ENCODE data around the gene CEP128.
"Not testable (repeated sequence)": the region's sequence is repeated elsewhere in the genome, so short reads cannot be mapped to it uniquely, and the experiment has no call there.

The CEP128 gene

DNA sequence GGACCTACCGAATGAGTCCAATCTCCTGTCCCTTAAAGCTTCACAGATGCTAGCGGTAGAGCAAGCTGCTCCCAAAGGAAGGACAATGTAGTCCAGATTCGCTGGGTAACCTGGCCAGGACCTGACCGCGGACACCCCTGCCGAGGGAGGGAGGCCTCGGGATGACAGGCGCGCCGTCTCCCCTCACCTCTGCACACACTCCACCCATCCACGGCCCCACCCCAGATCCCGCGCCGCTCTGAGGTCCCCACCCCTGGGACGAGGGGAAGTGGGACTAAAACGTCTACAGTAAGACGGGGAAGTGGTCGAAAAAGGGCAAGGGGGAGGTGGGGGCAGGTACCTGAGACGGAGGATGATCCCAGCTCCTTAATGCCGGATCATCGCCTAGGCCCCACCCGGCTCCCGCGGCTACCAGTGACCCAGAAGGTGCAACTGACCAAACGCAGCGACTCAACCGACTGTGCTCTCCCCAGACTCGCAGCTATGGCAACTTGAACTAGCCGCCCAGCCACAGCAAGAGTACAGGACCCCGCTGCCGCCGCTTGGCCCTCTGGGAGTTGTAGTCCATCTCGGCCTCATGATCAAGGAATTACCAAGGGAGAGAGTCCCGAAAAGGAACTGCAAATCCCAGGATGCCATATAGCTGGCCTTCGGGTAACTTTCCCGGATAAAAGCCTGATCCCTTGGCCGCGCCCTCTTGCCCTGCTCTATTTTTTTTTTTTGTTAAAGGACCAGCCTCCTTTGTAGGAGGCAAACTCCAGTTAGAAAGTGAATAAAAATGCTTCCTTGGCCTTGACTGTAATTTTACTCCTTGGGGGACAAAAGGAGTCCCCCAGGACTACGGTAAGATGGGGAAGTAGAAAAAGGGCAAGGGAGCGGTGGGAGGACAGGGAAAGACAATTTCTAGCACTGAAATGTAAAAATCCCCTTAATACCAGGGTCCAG, at the start of gene CEP128:
Gene CEP128, minus strand, starts transcription at position 498 of the 945 bp plus-strand sequence.
- DNase-seq, result peak; percentile 93

DNA sequence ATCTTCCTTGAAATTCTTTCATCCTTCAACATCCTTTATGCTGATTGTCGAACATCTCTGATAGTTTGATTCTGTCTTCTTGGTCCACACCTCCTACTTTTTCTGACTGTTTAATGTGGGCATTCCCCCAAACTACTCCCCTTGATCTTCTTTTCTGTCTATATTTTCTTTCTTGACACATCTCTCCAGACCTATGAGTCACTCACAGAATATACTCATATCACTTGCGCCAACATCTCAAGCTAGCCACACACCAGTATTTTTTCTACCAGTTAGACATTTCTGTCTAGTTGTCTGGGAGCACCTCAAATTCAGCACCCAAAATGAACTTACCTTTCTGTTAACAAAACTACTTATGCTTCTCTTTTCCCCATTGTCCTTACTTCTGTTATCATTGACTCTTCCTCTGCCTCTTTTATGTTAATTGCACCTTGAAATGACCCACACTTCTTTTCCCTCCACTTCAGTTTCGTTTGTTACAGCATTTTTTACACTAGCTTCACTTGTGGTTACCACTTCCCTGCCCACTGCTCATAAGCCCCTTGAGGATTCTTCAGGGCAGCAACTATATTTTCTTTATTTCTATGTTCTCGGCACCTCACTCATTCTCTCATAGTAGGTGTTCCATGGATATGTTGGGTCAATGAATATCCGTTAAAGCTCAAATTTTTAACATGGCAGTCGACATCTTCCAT, 47.3 kb upstream of the CEP128 start:
- DNase-seq, result no peak

DNA sequence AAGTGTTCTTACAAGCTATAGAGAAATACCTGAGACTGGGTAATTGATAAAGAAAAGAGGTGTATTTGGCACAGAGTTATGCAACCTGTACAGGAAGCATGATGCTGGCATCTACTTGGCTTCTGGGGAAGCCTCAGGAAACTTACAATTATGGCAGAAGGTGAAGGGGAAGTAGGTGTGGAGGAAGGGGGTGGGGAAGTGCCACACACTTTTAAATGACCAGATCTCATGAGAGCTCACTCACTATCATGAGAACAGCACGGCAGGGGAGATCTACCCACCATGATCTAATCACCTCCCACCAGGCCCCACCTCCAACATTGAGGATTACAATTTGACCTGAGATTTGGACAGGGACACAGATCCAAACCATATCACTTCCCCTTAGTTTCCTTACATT, 46.7 kb upstream of the CEP128 start:
- no peak for DNase-seq

DNA sequence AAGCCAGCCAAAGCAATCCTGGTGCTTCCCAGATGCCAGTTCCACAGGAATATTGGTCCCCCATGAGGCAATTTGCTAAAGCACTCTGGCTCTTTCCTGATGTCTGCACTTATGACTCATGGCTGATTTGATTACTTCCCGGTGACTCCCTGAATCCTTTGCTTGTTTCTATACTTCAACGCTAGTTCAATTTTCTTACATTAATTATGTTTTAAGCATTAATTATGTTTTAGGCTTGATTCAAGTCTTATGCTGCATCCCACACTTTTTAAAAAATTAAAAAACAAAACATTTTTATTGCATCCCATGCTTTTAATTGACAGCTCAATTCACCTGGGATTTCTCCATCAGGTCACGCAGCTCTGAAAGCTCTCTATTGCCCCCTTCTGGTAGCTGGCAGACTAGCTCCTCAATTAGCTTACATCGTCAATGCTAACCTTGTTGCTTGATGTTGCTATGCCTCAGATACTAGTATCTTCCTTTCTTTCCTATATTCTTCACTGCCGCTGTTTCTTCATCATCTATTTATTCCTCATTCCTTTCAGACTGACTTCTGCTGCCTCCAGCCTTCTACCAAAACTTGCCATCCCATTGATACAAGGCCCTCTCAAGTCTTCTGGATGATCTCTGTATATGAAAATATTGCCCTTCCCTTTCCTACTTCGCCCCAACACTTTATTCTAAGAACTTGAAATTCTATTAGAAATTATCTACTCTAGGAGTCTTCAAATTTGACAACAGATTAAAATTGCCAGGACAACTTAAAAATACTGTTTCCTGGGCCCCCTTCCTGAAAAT, 45.9 kb upstream of the CEP128 start:
- DNase-seq, result peak; percentile 47

DNA sequence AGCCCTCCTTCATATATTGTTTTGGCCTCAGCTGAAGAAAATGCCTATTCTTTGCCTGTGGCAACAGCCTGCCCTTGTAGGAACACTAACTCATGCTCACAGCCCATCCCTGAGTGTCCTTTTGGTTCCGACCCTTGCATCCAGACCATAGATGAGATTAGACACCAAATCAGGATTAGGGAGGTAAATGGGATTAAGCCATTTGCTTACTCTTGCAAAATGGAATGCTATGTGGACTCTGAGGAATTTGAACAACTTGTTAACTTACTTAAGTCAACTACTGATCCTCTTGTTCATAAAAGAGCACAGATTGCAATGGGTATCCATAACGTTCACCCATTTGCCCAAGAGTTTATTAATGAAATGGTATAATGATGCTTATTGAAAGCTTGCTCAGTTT, 41.2 kb upstream of the CEP128 start:
- no peak for DNase-seq

DNA sequence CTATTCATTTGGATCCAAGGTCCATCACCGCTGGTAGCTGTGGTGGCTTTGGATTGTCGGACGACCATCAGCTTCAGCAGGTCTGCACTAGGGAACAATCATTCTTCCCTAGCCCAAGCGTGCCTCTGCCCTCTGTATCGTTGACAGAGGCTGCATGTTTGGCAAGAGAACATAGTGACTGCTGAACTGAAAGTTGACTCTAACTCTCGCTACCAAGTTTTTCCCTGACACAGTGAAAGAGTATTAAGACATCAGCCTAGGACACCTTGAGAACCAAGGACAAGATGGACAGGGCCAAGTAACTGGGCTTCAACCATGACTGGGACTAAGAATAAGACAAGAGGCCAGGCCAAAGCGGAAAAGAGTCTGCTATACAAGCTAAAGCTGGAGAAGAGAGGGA, 40.1 kb upstream of the CEP128 start:
- no peak for DNase-seq

DNA sequence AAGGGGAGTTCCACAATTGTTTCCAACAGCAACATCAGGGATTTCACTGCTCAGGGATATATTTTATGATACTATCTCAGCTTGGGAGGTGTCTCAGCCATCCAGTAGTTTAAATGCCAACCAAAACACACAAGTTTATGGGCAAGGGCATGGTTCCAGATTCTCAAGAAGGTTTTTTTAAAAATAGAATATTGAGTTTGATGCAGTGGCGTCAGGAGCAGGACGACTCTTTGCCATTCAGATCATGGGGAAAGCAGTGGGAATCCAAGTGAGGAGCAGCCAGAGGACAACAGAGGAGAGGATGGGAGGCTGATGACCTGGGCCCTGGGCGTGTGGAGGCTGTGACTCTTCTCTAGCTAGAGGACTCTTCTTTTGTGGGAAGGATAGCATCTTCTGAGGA, 39.6 kb upstream of the CEP128 start:
- no peak for DNase-seq

DNA sequence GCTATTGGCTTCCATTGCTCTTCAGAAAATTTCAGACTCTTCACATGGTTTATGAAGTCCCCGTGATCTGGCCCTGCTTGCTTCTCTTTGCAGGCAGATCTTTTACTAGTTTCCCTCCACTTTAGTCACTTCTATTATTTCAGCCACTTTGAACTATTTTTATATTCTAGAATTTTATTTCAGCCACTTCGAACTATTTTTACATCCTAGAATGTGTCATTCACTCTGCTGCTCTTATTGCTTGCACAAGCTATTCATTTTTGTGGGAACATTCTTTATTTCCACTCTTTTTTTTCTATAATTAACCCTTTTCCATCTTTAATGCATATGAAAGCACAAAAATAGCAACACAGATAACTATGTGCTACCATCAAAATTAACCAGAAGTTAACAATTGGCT, 38.4 kb upstream of the CEP128 start:
- DNase-seq, result no peak

DNA sequence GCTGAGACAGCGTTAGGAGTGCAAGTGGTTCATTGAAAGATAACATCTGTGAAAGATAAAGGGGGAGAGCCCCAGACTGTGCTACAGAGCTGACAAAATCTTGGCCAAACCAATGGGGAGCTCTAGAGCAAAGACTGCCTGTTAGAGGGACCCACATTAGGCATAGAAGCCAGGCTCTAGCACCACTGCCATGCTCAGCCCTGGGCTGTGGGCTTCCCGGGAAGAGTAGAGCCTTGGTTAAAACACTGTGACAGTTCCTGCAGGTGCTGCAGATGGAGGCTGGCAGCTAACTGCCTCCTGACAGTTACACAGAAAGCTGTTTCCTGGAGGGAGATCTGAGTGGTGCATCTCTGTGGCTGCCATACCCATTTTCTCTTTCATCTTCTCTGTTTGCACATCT, 36.9 kb upstream of the CEP128 start:
- DNase-seq, result no peak

DNA sequence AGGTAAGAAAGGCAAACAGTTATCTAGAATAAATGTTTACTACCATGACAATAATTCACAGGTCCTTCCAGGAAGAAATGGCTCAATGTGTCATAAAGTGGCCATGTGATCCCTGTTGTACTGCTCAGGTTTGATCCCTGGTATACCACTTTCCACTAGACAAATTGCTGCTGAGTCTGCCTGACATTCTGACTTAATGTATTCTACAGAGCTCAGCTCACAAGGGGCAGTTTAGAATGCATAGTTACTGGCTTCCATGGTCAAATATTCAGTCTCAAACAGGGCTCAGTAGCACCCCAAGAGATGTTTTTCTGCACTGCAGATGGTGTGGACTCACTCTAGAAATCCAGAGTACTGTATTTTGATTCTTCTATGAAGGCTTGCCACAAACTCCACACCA, 35.7 kb upstream of the CEP128 start:
- no peak for DNase-seq

DNA sequence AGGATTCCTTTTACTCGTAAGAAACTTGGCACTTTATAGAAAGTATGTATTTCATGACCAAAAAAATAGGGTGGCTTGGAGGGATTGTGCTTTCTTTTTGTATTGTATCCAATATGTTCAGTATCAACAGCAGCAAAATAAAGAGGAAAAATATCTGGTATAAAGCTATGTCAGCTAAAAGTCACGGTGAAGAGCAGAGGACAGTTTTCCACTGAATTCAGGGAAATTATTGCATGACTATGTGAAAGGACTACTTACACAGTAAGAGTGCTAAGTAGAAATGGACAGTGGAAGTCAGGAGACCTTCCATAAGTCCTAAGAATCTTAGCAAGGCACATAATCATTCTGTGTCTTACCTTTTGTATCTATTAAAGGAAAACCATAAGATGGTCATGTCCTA, 33.1 kb upstream of the CEP128 start:
- DNase-seq, result no peak

DNA sequence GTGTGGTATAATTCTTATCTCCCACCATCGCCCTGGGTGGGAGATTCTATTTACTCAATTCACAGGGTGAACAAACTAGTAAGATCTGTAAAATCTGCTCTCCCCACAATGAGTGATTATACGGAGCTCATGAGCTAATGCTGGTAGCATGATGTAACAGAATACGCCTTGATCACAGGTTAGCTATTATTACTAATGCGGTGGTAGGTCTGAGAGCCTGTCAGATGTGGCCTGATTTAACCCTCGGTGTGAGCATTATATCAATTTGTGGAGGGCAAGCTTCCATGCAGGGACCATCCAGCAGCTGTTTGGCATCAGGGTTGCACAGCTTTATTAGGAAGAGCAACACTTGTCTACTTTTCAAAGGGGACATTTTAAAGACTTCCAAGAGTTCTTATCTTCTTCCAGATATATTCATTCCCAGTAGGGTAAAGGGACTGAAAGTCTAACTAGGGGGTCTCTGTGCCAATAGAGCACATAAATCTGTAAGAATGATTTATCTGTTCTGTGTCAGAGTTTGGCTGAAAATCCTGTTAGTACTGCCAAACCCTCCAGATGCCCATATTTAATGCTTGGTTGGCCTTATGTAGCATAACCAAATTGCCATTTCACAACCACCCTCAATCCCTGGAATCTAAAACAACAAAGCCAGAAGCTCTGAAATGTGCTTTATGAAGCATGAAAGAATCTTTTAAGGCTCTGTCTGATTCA, 32.5 kb upstream of the CEP128 start:
- DNase-seq, result no peak

DNA sequence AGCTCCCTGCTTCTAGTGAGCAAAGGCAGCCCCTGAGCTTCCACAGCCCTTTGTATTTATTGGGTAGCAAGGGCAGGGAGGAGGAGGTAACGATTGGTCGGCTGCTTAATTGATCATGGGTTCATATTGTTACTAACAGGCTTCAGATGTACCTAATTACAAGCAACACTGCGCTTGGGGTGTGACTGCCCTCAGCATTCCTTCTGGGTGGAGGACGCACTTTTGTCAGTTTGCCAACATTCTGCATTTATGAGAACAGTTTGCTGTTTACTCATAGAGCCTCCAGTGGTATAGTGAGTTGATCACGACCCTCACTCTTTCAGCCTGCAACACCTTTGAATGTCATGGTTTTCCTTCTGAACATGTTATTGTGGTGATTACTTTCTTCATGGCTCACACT, 23.5 kb upstream of the CEP128 start:
- DNase-seq, result no peak

DNA sequence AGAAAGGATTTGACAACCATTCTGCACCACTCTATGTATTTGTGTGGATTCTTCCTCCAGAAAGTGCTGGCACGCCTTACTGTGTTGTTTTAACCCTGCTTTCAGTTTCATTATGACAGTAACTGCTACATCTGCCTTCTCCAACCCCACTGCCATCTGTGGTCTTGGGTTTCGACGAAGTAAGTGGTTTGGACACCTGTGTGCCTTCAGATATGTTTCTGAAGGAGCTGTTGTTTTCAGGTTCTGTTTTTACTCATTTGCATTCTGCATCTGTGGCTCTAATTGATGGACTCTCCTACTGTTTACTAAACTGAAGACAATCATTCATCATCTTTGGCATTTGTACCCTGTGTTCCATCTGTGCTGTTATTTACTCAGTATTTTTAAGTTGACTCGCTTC, 18.0 kb upstream of the CEP128 start:
- DNase-seq, result no peak

DNA sequence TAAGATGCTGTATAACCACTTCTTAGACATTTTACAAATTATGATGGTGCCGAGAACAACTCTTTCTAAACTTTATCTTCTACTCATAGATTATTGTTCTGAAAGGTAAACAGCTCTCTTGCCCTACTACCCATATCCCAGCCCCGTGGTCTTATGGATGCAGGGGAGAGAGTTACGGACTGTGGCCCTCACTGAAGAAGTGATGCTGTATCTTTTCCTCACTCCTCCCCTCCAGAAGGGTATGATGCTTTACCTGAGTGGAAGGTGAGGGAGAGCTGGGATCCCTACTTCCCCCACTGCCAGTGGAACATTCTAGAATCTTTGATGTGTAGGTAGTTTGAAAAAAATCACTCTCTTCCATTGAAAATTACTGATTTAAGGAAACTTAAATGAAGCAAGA, 17.4 kb upstream of the CEP128 start:
- DNase-seq, result no peak

DNA sequence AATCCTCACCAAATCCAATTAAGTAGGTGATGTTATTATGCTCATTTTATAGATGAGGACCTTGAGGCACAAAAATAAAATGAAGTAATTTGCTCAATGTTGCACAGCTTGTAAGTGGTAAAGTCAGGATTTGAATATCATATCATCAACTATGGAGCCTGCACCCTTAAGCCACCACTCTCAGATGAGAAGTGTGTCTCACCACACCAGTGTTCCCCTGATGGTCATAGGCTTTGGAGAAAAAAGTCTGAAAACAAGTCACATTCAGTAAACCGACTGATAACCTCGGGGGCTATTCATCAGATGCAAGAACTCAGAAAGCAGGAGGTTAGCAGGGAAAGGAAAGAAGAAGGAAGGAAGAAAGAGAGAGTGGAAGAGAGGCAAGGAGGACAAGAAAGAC, 16.7 kb upstream of the CEP128 start:
- no peak for DNase-seq

DNA sequence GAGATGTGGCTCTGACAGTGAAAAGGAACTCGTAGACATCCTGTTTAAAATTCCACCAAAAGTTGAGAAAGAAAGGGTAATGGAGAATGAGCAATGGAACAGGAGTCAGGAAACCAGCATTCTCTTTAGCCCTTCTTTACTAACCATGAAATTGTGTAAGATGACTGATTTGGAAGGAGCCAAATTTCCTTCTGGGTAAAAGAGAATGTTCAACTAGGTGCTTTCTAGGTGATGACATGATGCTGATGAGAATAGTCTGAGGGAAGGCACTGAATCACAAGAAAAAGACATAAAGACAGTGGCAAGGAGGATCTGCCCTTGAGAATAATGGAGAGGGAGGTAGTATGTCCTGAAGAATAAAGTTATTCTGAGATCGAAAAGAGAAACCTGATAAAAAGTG, 16.1 kb upstream of the CEP128 start:
- no peak for DNase-seq

DNA sequence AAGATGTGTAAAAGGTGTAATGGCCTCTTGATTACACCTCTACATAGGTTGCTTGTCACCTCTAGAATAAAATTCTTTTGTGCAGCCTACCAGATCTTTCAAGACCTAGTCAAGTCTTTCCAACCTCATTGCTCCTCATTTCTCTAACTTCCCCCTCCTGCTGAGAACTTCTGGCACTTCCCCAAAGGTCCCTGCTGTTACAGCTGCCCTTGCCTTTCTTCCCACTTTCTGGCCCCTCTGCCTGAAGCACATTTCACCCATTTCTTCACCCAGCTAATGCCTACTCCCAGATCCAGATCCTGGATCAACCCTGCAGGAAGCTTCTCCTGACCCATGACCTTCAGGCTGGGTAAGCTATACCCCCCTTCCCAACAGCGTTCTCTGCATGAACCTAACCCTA, 15.4 kb upstream of the CEP128 start:
- DNase-seq, result no peak

DNA sequence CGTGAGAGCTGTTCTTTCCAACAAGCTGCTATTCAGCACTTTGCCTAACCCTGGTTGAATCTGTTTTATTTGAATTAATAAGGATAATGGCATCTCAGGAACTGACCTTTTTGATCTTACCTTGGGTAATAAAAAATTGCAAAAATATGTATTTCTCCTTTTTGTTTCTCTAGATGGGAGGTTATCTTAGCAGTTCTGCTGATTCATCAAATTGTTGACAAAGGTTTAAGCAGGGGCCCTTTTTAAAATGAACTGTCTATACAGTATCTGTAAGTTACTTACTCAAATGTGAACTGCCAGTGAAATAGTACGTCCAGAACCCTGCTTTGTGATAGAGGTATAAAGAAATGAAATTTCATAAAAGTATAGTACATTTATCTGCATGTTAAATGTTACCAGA, 14.6 kb upstream of the CEP128 start:
- DNase-seq, result no peak

DNA sequence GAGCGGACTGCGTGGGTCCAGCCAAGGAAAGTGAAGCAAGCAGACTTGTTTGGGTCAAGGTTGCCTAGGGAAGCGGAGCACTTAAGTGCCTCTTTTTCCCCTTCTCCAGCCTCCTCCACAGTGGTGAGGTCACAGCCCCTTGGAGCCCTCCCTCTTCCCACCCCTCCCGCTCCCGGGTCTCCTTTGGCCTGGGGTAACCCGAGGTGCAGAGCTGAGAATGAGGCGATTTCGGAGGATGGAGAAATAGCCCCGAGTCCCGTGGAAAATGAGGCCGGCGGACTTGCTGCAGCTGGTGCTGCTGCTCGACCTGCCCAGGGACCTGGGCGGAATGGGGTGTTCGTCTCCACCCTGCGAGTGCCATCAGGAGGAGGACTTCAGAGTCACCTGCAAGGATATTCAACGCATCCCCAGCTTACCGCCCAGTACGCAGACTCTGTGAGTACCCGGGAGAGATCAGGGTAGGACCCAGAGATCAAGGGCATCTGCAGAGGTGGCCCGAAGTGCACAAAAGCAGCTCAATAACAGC, 13.9 kb upstream of the CEP128 start, which contains the start of gene TSHR:
Gene TSHR, plus strand, starts transcription at position 206 of the 526 bp plus-strand sequence. Its CDS starts 60 bp downstream, at position 266.
- no peak for DNase-seq

DNA sequence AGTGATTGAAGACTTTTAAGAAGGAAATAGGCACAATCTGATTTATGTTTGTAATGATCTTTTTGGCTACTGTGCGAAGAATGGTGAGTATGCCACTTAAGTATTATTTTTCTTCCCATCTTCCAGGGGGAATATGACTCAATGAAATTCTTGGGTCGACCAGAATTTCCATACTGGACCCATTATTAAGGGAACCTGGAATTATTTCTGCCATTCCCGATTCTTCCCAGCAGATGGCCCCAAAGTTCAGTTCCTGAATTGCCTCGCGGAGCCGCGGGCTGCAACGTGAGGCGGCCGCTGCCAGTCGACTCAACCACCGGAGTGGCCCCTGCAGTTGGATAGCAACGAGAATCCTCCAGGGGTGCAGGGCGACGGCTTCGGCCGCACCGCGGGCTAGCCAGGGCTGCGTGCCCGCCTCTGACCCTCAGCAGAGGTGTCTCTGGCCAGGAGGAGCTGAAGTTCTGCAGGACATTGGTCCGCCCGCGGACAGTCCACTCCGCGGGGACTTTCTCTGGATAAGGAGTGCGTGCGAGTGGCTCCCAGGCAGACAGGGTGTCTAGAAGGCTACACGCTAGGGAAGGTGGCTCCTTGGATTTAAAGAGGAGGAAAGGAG, 13.3 kb upstream of the CEP128 start:
- DNase-seq, result peak; percentile 80

DNA sequence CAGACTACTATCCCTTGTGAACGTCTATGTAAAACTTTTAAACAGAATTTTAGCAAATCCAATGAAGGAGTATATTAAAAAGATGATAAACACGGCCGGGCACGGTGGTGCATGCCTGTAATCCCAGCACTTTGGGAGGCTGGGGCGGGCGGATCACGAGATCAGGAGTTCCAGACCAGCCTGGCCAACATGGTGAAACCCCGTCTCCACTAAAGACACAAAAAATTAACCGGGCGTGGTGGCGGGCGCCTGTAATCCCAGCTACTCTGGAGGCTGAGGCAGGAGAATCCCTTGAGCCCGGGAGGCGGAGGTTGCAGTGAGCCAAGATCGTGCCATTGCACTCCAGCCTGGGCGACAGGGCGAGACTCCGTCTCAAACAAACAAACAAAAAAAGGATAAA, 11.7 kb upstream of the CEP128 start:
- not testable (repeated sequence) for DNase-seq
